GM19467 (cell line): ENCODE data around the gene SERPINF2.
"Not testable (repeated sequence)": the region's sequence is repeated elsewhere in the genome, so short reads cannot be mapped to it uniquely, and the experiment has no call there.

ENCODE experiments used
- ATAC-seq: cut with Tn5 transposase; IDR thresholded peaks from one replicate; pipeline ENCODE4 v1.9.1; 2021; ENCODE audit warnings: mild to moderate bottlenecking, moderate library complexity; ENCODE audit not compliant: unreplicated experiment

SERPINF2 gene

GRCh38 chr17:1762233-1762900 is 19.7 kb downstream of the SERPINF2 start:
- no peak for ATAC-seq

GRCh38 chr17:1762901-1763898 is 20.5 kb downstream of the SERPINF2 start:
- ATAC-seq, result no peak

- ATAC-seq, result no peak
Measured at GRCh38 chr17:1764284-1764683, 21.6 kb downstream of the SERPINF2 start.

GRCh38 chr17:1764705-1765104 is 22.0 kb downstream of the SERPINF2 start:
- ATAC-seq, result not testable (repeated sequence)

- no peak for ATAC-seq
Measured at GRCh38 chr17:1765576-1765975, 22.9 kb downstream of the SERPINF2 start.

- no peak for ATAC-seq
Measured at GRCh38 chr17:1766382-1767135, 23.9 kb downstream of the SERPINF2 start.

- ATAC-seq, result no peak
Measured at GRCh38 chr17:1767358-1767757, 24.7 kb downstream of the SERPINF2 start.

- no peak for ATAC-seq
Measured at GRCh38 chr17:1769822-1770477, 27.3 kb downstream of the SERPINF2 start.

GRCh38 chr17:1773000-1773695 is 30.5 kb downstream of the SERPINF2 start:
- not testable (repeated sequence) for ATAC-seq

GRCh38 chr17:1773696-1774181 is 31.1 kb downstream of the SERPINF2 start:
- no peak for ATAC-seq

GRCh38 chr17:1774390-1775176 is 31.9 kb downstream of the SERPINF2 start:
- ATAC-seq, result no peak

GRCh38 chr17:1776328-1776727 is 33.7 kb downstream of the SERPINF2 start:
- ATAC-seq, result no peak

GRCh38 chr17:1776857-1777256 is 34.2 kb downstream of the SERPINF2 start:
- ATAC-seq, result no peak

- ATAC-seq, result no peak
Measured at GRCh38 chr17:1779571-1780131, 37.0 kb downstream of the SERPINF2 start.

GRCh38 chr17:1782171-1782567 is 39.5 kb downstream of the SERPINF2 start:
- ATAC-seq, result no peak

- no peak for ATAC-seq
Measured at GRCh38 chr17:1783271-1783670, 40.6 kb downstream of the SERPINF2 start.

GRCh38 chr17:1783834-1784611 is 41.4 kb downstream of the SERPINF2 start:
- no peak for ATAC-seq

GRCh38 chr17:1785930-1786329 is 43.3 kb downstream of the SERPINF2 start:
- no peak for ATAC-seq
